Amygdala (tissue), 56 donors: ENCODE data around the gene ALDH3A2.
A peak's percentile ranks its signal among the peaks of the same experiment; 100 is the strongest.
"Not testable (repeated sequence)": the region's sequence is repeated elsewhere in the genome, so short reads cannot be mapped to it uniquely, and the experiment has no call there.

ENCODE experiments used
- DNase-seq, 56 donors: peaks; one replicate each; lab custom pipeline; 2025; lab: John Stamatoyannopoulos, UW

Gene ALDH3A2

DNA sequence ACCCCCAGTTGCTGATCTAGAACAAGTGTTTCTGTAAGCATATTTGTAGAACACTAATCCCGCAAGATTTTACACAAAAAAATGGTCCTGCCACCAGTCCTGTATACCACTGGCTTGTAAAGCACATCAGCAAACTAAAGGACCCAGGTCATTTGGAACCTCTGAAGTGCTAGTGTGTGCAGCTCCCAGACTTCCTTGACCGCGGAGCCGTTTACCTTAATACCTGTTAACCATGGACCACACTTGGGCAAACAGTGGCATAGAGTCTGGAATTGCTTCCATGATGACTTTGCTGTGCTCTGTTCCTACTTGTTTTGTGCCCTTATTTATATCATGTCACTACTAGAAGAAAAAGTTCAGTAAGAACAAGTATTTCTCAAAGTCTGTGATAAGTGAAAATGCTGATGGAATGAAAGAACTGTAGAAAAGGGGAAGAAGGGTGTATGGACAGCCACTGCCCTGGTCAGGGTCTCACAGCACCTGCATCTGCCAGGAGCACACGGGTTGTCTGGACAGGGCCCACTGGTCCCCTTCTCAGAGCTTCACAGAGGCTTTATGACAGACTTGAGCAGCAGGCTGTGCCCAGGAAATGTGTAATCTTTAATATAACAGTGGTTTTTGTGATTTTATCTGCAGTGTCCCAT, 29.3 kb downstream of the ALDH3A2 start:
- no peak for DNase-seq

DNA sequence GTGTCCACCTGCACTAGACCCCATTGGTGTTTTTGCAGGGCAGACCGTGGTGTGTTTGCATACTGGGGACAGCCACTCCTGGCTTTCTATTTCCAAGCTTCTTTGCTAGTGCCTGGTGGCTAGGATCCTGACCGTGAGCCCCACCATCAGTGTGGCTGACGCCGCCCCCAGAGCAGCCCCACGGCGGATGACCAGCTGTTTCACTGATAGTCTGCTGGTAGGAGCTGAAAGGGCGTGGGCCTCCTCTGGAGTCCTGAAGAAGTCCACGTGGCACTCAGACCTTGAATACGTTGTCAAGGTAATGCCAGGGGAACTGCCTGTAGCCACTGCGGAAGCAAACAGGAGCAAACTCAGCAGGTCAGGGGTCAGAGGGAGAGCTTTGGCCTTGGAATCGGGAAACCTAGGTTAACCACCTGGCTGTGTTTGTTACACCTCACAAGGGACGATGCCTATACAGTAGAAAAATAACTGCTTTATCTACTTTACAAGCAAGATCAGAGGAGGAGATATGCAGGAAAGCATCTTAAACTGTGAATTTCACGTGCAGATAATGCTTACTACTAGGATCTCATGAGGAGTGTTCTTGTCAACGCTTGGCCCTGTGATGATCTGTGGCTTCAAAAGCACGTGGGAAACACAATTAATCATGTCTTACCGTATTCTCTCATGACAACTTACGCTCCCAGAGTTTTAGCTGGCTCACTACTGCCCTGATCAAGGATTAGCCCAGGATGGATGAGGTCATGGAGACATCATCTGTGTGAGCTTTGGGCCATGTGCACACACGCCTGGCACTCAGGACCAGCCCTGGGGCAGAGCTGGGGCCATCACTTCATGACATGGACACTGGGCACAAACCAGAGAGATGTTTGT, 30.3 kb downstream of the ALDH3A2 start:
- no peak for DNase-seq

DNA sequence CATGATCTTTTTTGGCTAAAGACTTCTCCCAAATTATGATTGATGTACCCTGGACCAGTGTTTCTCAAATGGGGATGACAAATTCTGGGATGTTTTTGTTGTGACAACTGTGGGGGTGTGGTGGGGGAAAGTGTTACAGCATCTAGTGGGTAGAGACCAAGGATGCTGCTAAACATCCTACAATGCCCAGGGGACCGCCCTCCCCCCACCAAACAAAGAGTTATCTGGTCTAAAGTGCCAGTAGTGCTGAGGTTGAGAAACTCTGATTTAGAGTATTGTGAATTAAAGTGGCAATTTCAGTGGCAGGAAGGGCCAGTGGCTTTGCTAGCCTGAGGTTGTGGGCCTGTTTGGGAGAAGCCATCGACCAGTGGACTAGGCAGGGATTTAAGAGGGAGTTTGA, 34.6 kb downstream of the ALDH3A2 start:
- no peak for DNase-seq

DNA sequence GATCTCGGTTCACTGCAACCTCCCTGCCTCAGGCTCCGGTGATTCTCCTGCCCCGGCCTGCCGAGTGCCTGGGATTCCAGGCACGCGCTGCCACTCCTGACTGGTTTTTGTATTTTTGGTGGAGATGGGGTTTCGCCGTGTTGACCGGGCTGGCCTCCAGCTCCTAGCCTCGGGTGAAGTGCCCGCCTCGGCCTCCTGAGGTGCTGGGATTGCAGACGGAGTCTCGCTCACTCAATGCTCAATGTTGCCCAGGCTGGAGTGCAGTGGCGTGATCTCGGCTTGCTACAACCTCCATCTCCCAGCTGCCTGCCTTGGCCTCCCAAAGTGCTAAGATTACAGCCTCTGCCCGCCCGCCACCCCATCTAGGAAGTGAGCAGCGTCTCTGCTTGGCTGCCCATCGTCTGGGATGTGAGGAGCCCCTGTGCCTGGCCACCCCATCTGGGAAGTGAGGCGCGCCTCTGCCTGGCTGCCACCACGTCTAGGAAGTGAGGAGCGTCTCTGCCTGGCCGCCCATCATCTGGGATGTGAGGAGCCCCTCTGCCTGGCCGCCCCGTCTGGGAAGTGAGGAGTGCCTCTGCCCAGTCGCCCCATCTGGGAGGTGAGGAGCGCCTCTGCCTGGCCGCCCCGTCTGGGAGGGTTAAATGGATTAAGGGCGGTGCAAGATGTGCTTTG, 36.5 kb downstream of the ALDH3A2 start:
- not testable (repeated sequence) for DNase-seq

- DNase-seq, result no peak
Observed at GRCh38 chr17:19686400-19687090, 38.0 kb downstream of the ALDH3A2 start.

- DNase-seq, result no peak
Observed at GRCh38 chr17:19702217-19702641, 53.7 kb downstream of the ALDH3A2 start.

GRCh38 chr17:19703106-19703827, 54.7 kb downstream of the ALDH3A2 start:
- no peak for DNase-seq

GRCh38 chr17:19703828-19704613, 55.5 kb downstream of the ALDH3A2 start:
- DNase-seq, result no peak

DNA sequence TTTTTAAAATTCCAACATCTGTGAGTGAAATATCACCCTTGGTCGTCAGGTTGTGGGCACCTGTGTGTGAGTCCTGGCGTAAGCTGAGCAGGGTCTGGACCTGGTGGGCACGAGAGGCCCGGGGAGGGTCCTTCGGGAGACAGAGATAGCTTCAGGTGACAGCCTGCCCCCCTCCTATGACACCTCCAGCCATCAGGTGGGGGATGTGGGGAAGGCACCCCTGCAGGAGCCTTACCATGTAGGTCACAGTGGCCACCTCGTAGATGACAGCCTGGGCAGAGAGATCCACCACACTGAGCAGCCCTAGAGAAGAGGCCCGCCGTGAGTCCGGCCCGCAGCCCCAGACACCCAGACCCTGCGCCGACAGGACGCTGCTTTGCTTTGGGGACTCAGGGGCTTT, 56.6 kb downstream of the ALDH3A2 start:
- no peak for DNase-seq

GRCh38 chr17:19705771-19706770, 57.5 kb downstream of the ALDH3A2 start:
- DNase-seq, result peak in 1 of 56 donors; percentile 20

- no peak for DNase-seq
Observed at GRCh38 chr17:19706791-19707727, 58.5 kb downstream of the ALDH3A2 start.

GRCh38 chr17:19707728-19708221, 59.2 kb downstream of the ALDH3A2 start:
- no peak for DNase-seq

DNA sequence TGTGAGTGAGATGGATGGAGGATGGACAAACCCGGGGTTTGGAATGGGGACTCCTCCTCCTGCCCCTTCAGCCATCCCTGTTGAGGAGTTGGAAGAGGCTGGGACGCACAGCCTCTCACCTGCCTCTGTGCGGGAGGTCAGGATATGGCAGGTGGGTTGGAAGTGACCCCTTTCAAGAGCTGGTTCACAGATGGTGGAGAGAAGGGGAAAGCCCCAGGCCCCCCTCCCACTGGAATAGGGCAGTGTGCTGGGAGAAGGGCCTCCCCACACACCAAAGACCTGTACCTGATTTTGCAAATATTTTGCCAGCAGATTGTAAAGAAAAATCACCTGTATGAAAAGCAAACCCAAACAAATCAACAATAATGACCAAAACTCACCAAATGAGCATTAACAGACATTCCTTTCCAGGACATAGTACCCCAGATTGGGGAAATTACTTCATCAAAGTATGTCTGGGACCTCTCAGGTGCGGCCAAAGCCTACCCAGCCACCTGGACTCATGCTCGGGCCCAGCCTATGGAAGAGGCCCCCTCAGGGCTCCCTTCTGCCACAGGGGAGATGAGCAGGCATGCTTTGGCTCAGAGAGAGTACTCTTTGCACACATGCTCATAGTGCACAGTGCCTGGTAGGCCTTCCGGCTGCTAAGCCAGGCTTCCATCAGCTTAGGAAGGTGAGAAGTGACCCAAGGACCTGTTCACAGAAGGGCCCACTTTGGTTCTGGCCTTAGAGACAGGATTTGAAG, 60.1 kb downstream of the ALDH3A2 start:
- DNase-seq, result no peak

- DNase-seq, result no peak
Observed at GRCh38 chr17:19709841-19710240, 61.3 kb downstream of the ALDH3A2 start.

DNA sequence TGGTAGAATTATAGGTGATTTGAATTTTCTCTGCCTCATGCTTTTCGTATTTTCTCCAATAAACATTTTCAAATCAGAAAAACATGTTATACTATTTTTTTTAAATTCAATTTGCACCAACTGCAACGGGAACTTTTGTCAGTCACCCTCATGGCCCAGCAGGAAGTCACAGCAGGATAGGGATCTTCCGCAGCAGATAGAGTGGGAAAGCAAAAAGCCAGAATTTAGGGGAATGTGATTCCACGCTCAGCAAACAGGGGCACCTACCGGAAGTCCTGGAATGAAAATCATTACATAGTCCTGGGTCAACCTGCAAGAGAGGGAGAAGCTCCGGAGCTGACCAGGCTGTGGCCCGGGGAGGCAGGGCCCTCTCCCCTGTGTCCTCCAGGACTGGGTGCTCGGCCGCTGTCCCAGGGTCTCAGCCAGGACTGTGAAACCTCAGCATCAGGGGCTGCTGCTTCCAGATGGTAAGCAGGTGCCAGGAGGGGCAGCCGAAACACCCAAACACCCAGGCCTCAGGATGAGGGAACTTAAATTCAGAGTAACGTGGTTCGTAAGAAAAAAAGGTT, 64.0 kb downstream of the ALDH3A2 start:
- DNase-seq, result no peak

GRCh38 chr17:19713462-19713861, 64.9 kb downstream of the ALDH3A2 start:
- DNase-seq, result no peak
